ENCODE data around the gene TLR9.

Gene TLR9

GRCh38 chr3:52246728-52247408 is 21.4 kb upstream of the TLR9 start:
- DNase-seq (ENCODE audit: extremely low read depth, low read depth): no peak
- no peak for TF ChIP-seq CTCF (IDR thresholded peaks at IDR 0.05; ENCODE audit: low read depth, low read length)

GRCh38 chr3:52246264-52246620 is 20.8 kb upstream of the TLR9 start:
- no peak for TF ChIP-seq CTCF (IDR thresholded peaks at IDR 0.05; ENCODE audit: low read depth, low read length)
- no peak for DNase-seq (ENCODE audit: extremely low read depth, low read depth)

GRCh38 chr3:52245322-52246263 is 20.1 kb upstream of the TLR9 start, which contains the start of gene PPM1M:
Gene PPM1M (plus strand): TSS chr3:52245759. CDS start chr3:52245825, 66 bp downstream.
- DNase-seq (ENCODE audit: extremely low read depth, low read depth): no peak
- no peak for TF ChIP-seq CTCF (IDR thresholded peaks at IDR 0.05; ENCODE audit: low read depth, low read length)

- no peak for DNase-seq (ENCODE audit: extremely low read depth, low read depth)
- no peak for TF ChIP-seq CTCF (IDR thresholded peaks at IDR 0.05; ENCODE audit: low read depth, low read length)
These were observed 18.6 kb upstream of the TLR9 start for GRCh38 chr3:52243791-52244628.

- DNase-seq (ENCODE audit: extremely low read depth, low read depth): no peak
- no peak for TF ChIP-seq CTCF (IDR thresholded peaks at IDR 0.05; ENCODE audit: low read depth, low read length)
These were observed 16.6 kb upstream of the TLR9 start for GRCh38 chr3:52242039-52242438.

GRCh38 chr3:52240886-52241370 is 15.5 kb upstream of the TLR9 start:
- no peak for DNase-seq (ENCODE audit: extremely low read depth, low read depth)
- no peak for TF ChIP-seq CTCF (IDR thresholded peaks at IDR 0.05; ENCODE audit: low read depth, low read length)
